Nephron progenitor cell (in vitro differentiated cells): ENCODE results near the gene PLD1.
"Not testable (repeated sequence)": the region's sequence is repeated elsewhere in the genome, so short reads cannot be mapped to it uniquely, and the experiment has no call there.

Experiments
- DNase-seq: peaks from one replicate; pipeline ENCODE4 v3.0.0; 2021
- H3K27ac Mint-ChIP-seq: 2 replicates; pipeline ENCODE4 v1.8.0; 2021; ENCODE audit warnings: mild to moderate bottlenecking, moderate library complexity, mixed read lengths
- H3K27me3 Mint-ChIP-seq: 2 replicates; pipeline ENCODE4 v1.8.0; 2021; ENCODE audit warnings: mild to moderate bottlenecking, low read depth, mixed read lengths; ENCODE audit not compliant: poor library complexity
- H3K36me3 Mint-ChIP-seq: 2 replicates; pipeline ENCODE4 v1.8.0; 2021; ENCODE audit warnings: low read depth, mixed read lengths
- H3K4me1 Mint-ChIP-seq: 2 replicates; pipeline ENCODE4 v1.8.0; 2021; ENCODE audit warnings: mixed read lengths
- H3K4me3 Mint-ChIP-seq: 2 replicates; pipeline ENCODE4 v1.8.0; 2021; ENCODE audit warnings: mild to moderate bottlenecking, moderate library complexity, mixed read lengths
- H3K9me3 Mint-ChIP-seq: 2 replicates; pipeline ENCODE4 v1.8.0; 2021; ENCODE audit warnings: mild to moderate bottlenecking, moderate library complexity, mixed read lengths
- TF ChIP-seq, protein P1 (sequence below): fragments of 200-600 bp; sonication (generic); IDR thresholded peaks from 2 replicates; pipeline ENCODE4 v1.5.0; 2021; ENCODE audit warnings: antibody characterized with exemption

The PLD1 gene

GRCh38 chr3:171817074-171817800, 7.0 kb upstream of the PLD1 start:
- Mint-ChIP-seq H3K27me3 (peaks cover 14% of the 10 kb centered on the region), H3K4me1 (peaks cover 7% of the 10 kb centered on the region), H3K36me3 (no peaks in the 10 kb centered on the region), H3K4me3 (no peak overlapping the region), H3K27ac (no peak overlapping the region), H3K9me3 (peaks cover 12% of the 10 kb centered on the region)
- TF ChIP-seq, protein P1, sequence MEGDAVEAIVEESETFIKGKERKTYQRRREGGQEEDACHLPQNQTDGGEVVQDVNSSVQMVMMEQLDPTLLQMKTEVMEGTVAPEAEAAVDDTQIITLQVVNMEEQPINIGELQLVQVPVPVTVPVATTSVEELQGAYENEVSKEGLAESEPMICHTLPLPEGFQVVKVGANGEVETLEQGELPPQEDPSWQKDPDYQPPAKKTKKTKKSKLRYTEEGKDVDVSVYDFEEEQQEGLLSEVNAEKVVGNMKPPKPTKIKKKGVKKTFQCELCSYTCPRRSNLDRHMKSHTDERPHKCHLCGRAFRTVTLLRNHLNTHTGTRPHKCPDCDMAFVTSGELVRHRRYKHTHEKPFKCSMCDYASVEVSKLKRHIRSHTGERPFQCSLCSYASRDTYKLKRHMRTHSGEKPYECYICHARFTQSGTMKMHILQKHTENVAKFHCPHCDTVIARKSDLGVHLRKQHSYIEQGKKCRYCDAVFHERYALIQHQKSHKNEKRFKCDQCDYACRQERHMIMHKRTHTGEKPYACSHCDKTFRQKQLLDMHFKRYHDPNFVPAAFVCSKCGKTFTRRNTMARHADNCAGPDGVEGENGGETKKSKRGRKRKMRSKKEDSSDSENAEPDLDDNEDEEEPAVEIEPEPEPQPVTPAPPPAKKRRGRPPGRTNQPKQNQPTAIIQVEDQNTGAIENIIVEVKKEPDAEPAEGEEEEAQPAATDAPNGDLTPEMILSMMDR = no peak
- DNase-seq = no peak

GRCh38 chr3:171815973-171816595, 5.8 kb upstream of the PLD1 start:
- Mint-ChIP-seq H3K4me1 (peaks cover 10% of the 10 kb centered on the region), H3K27ac (no peak overlapping the region), H3K36me3 (no peaks in the 10 kb centered on the region), H3K9me3 (peaks cover 12% of the 10 kb centered on the region), H3K27me3 (peaks cover 26% of the 10 kb centered on the region), H3K4me3 (no peak overlapping the region)
- no peak for DNase-seq
- TF ChIP-seq, protein P1 = no peak

DNA sequence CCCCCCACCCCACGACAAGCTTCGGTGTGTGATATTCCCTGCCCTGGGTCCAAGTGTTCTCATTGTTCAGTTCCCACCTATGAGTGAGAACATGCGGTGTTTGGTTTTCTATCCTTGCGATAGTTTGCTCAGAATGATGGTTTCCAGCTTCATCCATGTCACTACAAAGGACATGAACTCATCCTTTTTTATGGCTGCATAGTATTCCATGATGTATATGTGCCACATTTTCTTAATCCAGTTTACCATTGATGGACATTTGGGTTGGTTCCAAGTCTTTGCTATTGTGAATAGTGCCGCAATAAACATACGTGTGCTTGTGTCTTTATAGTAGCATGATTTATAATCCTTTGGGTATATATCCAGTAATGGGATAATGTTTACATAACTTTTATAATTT, 4.4 kb upstream of the PLD1 start:
- H3K27me3 Mint-ChIP-seq = peaks cover 38% of the 10 kb centered on the region

GRCh38 chr3:171813897-171814460, 3.7 kb upstream of the PLD1 start:
- Mint-ChIP-seq H3K27me3 (peaks cover 45% of the 10 kb centered on the region), H3K27ac (no peak overlapping the region), H3K4me3 (no peak overlapping the region), H3K4me1 (peaks cover 11% of the 10 kb centered on the region), H3K9me3 (peaks cover 8% of the 10 kb centered on the region), H3K36me3 (no peaks in the 10 kb centered on the region)
- TF ChIP-seq, protein P1 = no peak
- DNase-seq = no peak

More for the DNA sequence above, 4.4 kb upstream of the PLD1 start:
- not testable (repeated sequence) for H3K4me1 Mint-ChIP-seq, DNase-seq, H3K4me3 Mint-ChIP-seq, H3K27ac Mint-ChIP-seq, H3K36me3 Mint-ChIP-seq
- H3K9me3 Mint-ChIP-seq = peaks cover 12% of the 10 kb centered on the region

- H3K27ac Mint-ChIP-seq = no peak overlapping the region
- no peaks in the 10 kb centered on the region for H3K36me3 Mint-ChIP-seq
- H3K9me3 Mint-ChIP-seq = peaks cover 8% of the 10 kb centered on the region
- TF ChIP-seq, protein P1 = no peak
- H3K4me3 Mint-ChIP-seq = no peak overlapping the region
- H3K4me1 Mint-ChIP-seq = peaks cover 11% of the 10 kb centered on the region
- H3K27me3 Mint-ChIP-seq = peaks cover 48% of the 10 kb centered on the region
- no peak for DNase-seq
Measured at GRCh38 chr3:171813278-171813896, 3.1 kb upstream of the PLD1 start.

GRCh38 chr3:171812811-171813210, 2.5 kb upstream of the PLD1 start:
- Mint-ChIP-seq H3K9me3 (peaks cover 8% of the 10 kb centered on the region), H3K27me3 (peaks cover 48% of the 10 kb centered on the region), H3K27ac (no peak overlapping the region), H3K4me3 (no peak overlapping the region), H3K36me3 (peaks cover under 1% of the 10 kb centered on the region), H3K4me1 (peaks cover 11% of the 10 kb centered on the region)
- DNase-seq = no peak
- TF ChIP-seq, protein P1 = no peak
